ENCODE measurements around the gene MRPL54. TPM values are rescaled to one million over a fixed set of nuclear protein-coding genes. Genes with fewer than 3 reads are reported as not detected.

The MRPL54 gene
- total and polyA plus RNA-seq, 12 donors = 61.4 to 124 (median 69.3) TPM

DNA sequence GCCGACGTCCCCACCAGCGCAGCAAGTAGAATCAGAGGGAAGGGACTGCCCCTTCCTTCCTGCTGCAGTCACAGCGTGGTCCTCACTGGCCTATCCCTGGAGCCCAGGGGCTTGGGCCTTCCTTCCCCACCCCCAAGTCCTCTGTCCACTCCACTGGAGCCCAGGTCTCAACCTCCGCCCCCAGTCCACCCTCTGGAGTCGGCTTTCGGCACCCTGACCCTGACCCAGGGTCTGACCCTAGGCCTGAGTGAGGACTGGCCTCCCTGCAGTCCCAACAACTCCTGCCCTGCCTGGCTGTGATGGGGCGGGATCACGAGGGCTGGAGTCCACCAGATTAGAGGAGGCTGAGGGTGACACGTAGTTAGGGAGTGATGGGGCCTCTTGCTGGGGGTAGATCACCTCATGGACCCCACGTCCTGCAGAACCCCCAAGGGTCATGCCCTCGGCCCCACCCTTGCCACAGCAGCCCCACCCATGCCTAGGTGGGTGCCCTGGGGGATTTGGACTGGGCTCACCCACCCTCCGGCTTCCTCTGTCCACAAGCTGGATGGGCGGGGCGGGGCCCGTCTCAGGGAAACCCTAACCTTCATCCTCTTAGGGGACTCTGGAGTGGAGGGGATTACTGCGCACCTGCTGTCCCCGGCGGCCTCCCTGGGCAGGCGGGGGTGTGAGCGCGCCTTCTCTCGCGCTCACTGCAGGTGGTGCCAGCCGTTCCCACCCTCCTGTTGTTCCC is 5.7 kb downstream of the MRPL54 start:
- DNase-seq = no peak
- Histone ChIP-seq H3K4me1 (peaks cover 0 to 13% (median 5%) of the 10 kb centered on the region in 9 donors), H3K9me3 (no peaks in the 10 kb centered on the region), H3K27me3 (no peaks in the 10 kb centered on the region), H3K4me3 (no peak overlapping the region), H3K27ac (no peak overlapping the region), H3K36me3 (peaks cover 0 to 56% (median 19%) of the 10 kb centered on the region in 9 donors)
- intact Hi-C loops (cut with DNase I) = loop anchor here in 4 of 10 donors (10.0 kb wide), 3 partner anchors 57 to 207 kb away; partner anchors contain the start of gene DAPK3 (in 1 of the 4)
- ATAC-seq = no peak
- TF ChIP-seq, protein P1, sequence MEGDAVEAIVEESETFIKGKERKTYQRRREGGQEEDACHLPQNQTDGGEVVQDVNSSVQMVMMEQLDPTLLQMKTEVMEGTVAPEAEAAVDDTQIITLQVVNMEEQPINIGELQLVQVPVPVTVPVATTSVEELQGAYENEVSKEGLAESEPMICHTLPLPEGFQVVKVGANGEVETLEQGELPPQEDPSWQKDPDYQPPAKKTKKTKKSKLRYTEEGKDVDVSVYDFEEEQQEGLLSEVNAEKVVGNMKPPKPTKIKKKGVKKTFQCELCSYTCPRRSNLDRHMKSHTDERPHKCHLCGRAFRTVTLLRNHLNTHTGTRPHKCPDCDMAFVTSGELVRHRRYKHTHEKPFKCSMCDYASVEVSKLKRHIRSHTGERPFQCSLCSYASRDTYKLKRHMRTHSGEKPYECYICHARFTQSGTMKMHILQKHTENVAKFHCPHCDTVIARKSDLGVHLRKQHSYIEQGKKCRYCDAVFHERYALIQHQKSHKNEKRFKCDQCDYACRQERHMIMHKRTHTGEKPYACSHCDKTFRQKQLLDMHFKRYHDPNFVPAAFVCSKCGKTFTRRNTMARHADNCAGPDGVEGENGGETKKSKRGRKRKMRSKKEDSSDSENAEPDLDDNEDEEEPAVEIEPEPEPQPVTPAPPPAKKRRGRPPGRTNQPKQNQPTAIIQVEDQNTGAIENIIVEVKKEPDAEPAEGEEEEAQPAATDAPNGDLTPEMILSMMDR (IDR thresholded peaks at IDR 0.05) = no peak
- 85 to 87% methylated on average over 25 of the region's 25 CpGs for WGBS, 2 donors

GRCh38 chr19:3768748-3769099 is 6.2 kb downstream of the MRPL54 start:
- Histone ChIP-seq H3K9me3 (no peaks in the 10 kb centered on the region), H3K36me3 (peaks cover 0 to 56% (median 19%) of the 10 kb centered on the region in 9 donors), H3K27ac (no peak overlapping the region), H3K27me3 (no peaks in the 10 kb centered on the region), H3K4me1 (peaks cover 0 to 8% (median 0%) of the 10 kb centered on the region in 9 donors), H3K4me3 (no peak overlapping the region)
- ATAC-seq (no peak), DNase-seq (no peak)
- WGBS, 2 donors = 95 to 99% methylated on average over 7 of the region's 7 CpGs
- TF ChIP-seq, protein P1 (IDR thresholded peaks at IDR 0.05) = no peak
- intact Hi-C loops (cut with DNase I) = loop anchor here in 4 of 10 donors (10.0 kb wide), 3 partner anchors 56 to 206 kb away; partner anchors contain the start of gene DAPK3 (in 1 of the 4)

DNA sequence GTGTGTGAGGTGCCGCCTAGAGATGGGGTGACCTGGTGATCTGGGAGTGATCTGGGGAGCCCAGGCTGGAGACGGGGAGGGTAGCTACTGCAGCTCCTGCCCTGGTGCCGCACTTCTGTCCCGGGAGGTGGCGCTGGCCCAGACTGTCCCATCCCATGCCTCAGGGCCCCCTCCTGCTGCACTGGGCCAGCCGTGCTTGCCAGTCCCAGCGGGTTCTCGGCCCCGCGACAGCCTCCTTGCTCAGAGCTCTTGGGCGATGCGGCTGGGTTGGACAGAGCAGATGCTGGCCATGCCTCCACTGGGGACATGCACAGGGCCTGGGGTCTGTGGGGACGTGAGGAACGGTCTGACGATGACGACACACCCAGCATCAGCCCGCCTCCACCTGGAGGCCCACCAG is 7.0 kb downstream of the MRPL54 start:
- Histone ChIP-seq H3K4me3 (no peak overlapping the region), H3K27me3 (no peaks in the 10 kb centered on the region), H3K36me3 (peaks cover 0 to 56% (median 19%) of the 10 kb centered on the region in 9 donors), H3K9me3 (no peaks in the 10 kb centered on the region), H3K27ac (no peak overlapping the region), H3K4me1 (peaks cover 0 to 2% (median 0%) of the 10 kb centered on the region in 9 donors)
- 85 to 87% methylated on average over 17 of the region's 17 CpGs for WGBS, 2 donors
- intact Hi-C loops (cut with DNase I) = loop anchor here in 4 of 10 donors (10.0 kb wide), 3 partner anchors 55 to 205 kb away; partner anchors contain the start of gene DAPK3 (in 1 of the 4)
- no peak for ATAC-seq
- TF ChIP-seq, protein P1 (IDR thresholded peaks at IDR 0.05) = no peak
- no peak for DNase-seq

DNA sequence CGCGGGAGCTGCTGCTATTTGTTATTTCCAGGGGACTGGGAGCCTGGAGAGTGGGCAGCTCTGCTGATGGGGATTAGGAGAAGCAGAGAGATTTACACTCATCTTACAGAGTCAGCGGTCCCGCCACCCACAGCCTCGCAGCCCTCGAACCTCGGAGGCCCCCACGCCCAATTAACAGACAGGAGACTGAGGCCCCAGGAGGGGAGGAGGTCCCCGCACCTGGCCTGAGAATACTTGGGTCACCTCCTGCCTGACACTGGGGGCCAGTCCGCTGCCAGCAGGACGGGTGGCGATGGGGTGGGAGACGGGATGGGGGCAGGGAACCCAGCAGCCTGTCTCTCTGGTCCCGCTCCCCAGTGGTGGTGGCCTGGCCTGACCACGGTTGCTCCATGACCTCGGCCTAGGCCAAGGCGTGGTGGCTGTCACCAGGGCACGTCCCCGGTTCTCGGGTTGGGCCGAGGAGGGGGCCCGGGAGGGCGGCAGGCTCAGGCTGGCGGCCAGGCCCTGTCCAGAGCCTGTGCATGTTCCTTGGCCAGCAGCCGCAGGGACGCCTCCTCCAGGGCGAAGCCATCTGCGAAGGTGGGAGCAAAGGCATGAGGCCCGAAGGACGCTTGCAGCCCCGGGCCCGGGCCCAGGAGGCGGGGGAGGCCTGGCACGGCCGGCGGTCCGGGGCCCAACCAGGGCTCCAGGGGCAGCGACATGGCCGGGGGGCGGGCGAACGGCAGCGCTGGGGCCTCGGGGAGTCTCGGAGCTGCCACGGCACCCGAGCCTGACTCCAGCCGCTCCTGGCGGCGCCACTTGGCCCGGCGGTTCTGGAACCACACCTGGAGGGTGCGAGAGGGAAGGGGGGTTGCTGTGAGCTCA is 7.9 kb downstream of the MRPL54 start:
- no peaks in the 10 kb centered on the region for H3K27me3 ChIP-seq
- H3K36me3 ChIP-seq = peaks cover 0 to 50% (median 15%) of the 10 kb centered on the region in 9 donors
- TF ChIP-seq, protein P1 (IDR thresholded peaks at IDR 0.05) = no peak
- no peaks in the 10 kb centered on the region for H3K9me3 ChIP-seq
- no peak for ATAC-seq
- no peak overlapping the region for H3K27ac ChIP-seq
- intact Hi-C loops (cut with DNase I) = no loop called here
- H3K4me3 ChIP-seq = no peak overlapping the region
- DNase-seq = no peak
- H3K4me1 ChIP-seq = peaks cover 0 to 2% (median 0%) of the 10 kb centered on the region in 9 donors
- 78 to 80% methylated on average over 47 to 53 of the region's 53 CpGs for WGBS, 2 donors
